Neural progenitor cell (in vitro differentiated cells): ENCODE data around the gene PGAP6. TPM values are rescaled to one million over a fixed set of nuclear protein-coding genes. Genes with fewer than 3 reads are reported as not detected.
"Not testable (repeated sequence)": the region's sequence is repeated elsewhere in the genome, so short reads cannot be mapped to it uniquely, and the experiment has no call there.

Experiments
- DNase-seq: peaks from one replicate; pipeline ENCODE4 v3.0.0-alpha.2; 2016; ENCODE audit warnings: low spot score
- H2AFZ ChIP-seq: fragments of 200-600 bp; sonication (generic); replicated peaks from 2 replicates; pipeline ENCODE4 v1.6.1; 2016; ENCODE audit warnings: antibody characterized with exemption
- H3F3A ChIP-seq: fragments of 200-600 bp; sonication (generic); 2 replicates; pipeline ENCODE4 v1.6.1; 2016; ENCODE audit warnings: antibody characterized with exemption, low read depth
- H3K27ac ChIP-seq: fragments of 200-600 bp; sonication (generic); 2 replicates; pipeline ENCODE4 v1.5.1; 2016; ENCODE audit warnings: mild to moderate bottlenecking
- H3K27me3 ChIP-seq: fragments of 200-600 bp; sonication (generic); 2 replicates; pipeline ENCODE4 v1.6.1; 2016; ENCODE audit warnings: mild to moderate bottlenecking, moderate library complexity
- H3K36me3 ChIP-seq: fragments of 200-600 bp; sonication (generic); 2 replicates; pipeline ENCODE4 v1.5.1; 2016
- H3K4me1 ChIP-seq: fragments of 200-600 bp; sonication (generic); 2 replicates; pipeline ENCODE4 v1.6.1; 2016; ENCODE audit warnings: mixed run types
- H3K4me2 ChIP-seq: fragments of 200-600 bp; sonication (generic); 2 replicates; pipeline ENCODE4 v1.6.1; 2016
- H3K4me3 ChIP-seq: fragments of 200-600 bp; sonication (generic); 2 replicates; pipeline ENCODE4 v1.5.1; 2016
- H3K79me2 ChIP-seq: fragments of 200-600 bp; sonication (generic); 2 replicates; pipeline ENCODE4 v1.6.1; 2016; ENCODE audit warnings: low read depth
- H3K9ac ChIP-seq: fragments of 200-600 bp; sonication (generic); 2 replicates; pipeline ENCODE4 v1.6.1; 2016
- H3K9me3 ChIP-seq: fragments of 200-600 bp; sonication (generic); 2 replicates; pipeline ENCODE4 v1.5.1; 2016; ENCODE audit warnings: low read depth
- H4K20me1 ChIP-seq: fragments of 200-600 bp; sonication (generic); 2 replicates; pipeline ENCODE4 v1.6.1; 2016; ENCODE audit warnings: low read depth
- H3K27ac Mint-ChIP-seq: 3 replicates; pipeline ENCODE4 v1.8.0; 2021; ENCODE audit warnings: mixed read lengths
- H3K27me3 Mint-ChIP-seq: 2 replicates; pipeline ENCODE4 v1.8.0; 2022; ENCODE audit warnings: low read depth, mild to moderate bottlenecking, inconsistent platforms, moderate library complexity, mixed read lengths; ENCODE audit not compliant: insufficient read depth
- H3K36me3 Mint-ChIP-seq: 3 replicates; pipeline ENCODE4 v1.8.0; 2021; ENCODE audit warnings: mixed read lengths
- H3K4me1 Mint-ChIP-seq: 3 replicates; pipeline ENCODE4 v1.8.0; 2021; ENCODE audit warnings: mixed read lengths
- H3K4me3 Mint-ChIP-seq: 3 replicates; pipeline ENCODE4 v1.8.0; 2021; ENCODE audit warnings: mild to moderate bottlenecking, moderate library complexity, mixed read lengths
- H3K9me3 Mint-ChIP-seq: 3 replicates; pipeline ENCODE4 v1.8.0; 2020; ENCODE audit warnings: mixed read lengths
- EZH2 ChIP-seq: fragments of 200-600 bp; sonication (generic); IDR thresholded peaks from 2 replicates; pipeline ENCODE4 v1.6.1; 2017; ENCODE audit warnings: antibody characterized with exemption, mild to moderate bottlenecking, moderate library complexity
- EZH2phosphoT487 ChIP-seq: fragments of 200-600 bp; sonication (generic); IDR thresholded peaks from 2 replicates; pipeline ENCODE4 v1.6.1; 2017; ENCODE audit warnings: antibody characterized with exemption
- total RNA-seq: library from RNA; depleted of rRNA; stranded (reverse); fragments of >200 nt; gene quantifications from 2 replicates; pipeline ENCODE4 v1.2.3, GENCODE V29; 2015; ENCODE audit warnings: low replicate concordance
- TF ChIP-seq, protein P1 (sequence below): fragments of 200-600 bp; sonication (generic); IDR thresholded peaks from 2 replicates; pipeline ENCODE4 v1.5.1; 2017; ENCODE audit warnings: antibody characterized with exemption, mild to moderate bottlenecking

PGAP6 gene
- total RNA-seq, 1 donor from 2014 or later = 16.7 TPM

DNA sequence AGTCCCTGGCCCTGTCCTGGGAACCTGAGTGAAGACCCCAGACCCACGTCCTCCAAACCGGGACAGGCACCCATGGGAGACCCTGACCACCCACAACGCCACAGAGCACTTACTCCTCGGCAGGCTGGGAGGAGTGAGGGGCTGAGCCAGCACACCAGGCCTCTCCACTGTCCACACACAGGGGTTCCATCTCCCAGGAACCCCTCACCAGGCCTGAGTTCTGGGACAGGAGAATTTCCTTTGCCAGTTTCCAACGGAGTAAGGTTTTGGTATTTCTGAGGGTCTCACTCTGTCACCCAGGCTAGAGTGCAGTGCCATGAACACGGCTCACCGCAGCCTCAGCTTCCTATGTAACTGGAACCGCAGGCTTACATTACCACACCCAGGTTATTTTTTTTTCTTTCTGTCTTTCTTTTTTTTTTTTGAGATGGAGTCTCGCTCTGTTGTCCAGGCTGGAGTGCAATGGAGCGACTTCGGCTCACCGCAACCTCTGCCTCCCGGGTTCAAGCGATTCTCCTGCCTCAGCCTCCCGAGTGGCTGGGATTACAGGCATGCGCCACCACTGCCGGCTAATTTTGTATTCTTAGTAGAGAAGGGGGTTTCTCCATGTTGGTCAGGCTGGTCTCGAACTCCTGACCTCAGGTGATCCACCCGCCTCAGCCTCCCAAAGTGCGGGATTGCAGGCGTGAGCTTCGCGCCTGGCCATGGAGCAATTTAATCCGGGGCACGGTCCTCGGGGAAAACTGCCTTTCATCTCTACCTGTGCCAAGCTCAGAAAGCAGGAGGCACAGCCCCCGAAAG, 1.6 kb downstream of the PGAP6 start:
- H3K79me2 ChIP-seq = peaks cover 23% of the 10 kb centered on the region
- peaks cover 41% of the 10 kb centered on the region for H3F3A ChIP-seq
- Mint-ChIP-seq H3K4me3 (peak overlapping the region; percentile 86), H3K4me1 (peaks cover 27% of the 10 kb centered on the region), H3K27ac (no peak overlapping the region), H3K9me3 (no peaks in the 10 kb centered on the region), H3K36me3 (no peaks in the 10 kb centered on the region), H3K27me3 (peaks cover 13% of the 10 kb centered on the region)
- H2AFZ ChIP-seq = no peak overlapping the region
- peaks cover 30% of the 10 kb centered on the region for H3K4me1 ChIP-seq
- H3K4me3 ChIP-seq = peak overlapping the region; percentile 69
- H3K4me2 ChIP-seq = peak overlapping the region; percentile 99
- no peaks in the 10 kb centered on the region for H3K9me3 ChIP-seq
- H4K20me1 ChIP-seq = peaks cover 50% of the 10 kb centered on the region
- H3K27me3 ChIP-seq = peaks cover 27% of the 10 kb centered on the region
- no peaks in the 10 kb centered on the region for H3K36me3 ChIP-seq
- TF ChIP-seq EZH2 = no peak
- TF ChIP-seq, protein P1, sequence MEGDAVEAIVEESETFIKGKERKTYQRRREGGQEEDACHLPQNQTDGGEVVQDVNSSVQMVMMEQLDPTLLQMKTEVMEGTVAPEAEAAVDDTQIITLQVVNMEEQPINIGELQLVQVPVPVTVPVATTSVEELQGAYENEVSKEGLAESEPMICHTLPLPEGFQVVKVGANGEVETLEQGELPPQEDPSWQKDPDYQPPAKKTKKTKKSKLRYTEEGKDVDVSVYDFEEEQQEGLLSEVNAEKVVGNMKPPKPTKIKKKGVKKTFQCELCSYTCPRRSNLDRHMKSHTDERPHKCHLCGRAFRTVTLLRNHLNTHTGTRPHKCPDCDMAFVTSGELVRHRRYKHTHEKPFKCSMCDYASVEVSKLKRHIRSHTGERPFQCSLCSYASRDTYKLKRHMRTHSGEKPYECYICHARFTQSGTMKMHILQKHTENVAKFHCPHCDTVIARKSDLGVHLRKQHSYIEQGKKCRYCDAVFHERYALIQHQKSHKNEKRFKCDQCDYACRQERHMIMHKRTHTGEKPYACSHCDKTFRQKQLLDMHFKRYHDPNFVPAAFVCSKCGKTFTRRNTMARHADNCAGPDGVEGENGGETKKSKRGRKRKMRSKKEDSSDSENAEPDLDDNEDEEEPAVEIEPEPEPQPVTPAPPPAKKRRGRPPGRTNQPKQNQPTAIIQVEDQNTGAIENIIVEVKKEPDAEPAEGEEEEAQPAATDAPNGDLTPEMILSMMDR = no peak
- no peak for TF ChIP-seq EZH2phosphoT487
- no peak for DNase-seq
- peak overlapping the region; percentile 77 for H3K9ac ChIP-seq
- no peak overlapping the region for H3K27ac ChIP-seq

DNA sequence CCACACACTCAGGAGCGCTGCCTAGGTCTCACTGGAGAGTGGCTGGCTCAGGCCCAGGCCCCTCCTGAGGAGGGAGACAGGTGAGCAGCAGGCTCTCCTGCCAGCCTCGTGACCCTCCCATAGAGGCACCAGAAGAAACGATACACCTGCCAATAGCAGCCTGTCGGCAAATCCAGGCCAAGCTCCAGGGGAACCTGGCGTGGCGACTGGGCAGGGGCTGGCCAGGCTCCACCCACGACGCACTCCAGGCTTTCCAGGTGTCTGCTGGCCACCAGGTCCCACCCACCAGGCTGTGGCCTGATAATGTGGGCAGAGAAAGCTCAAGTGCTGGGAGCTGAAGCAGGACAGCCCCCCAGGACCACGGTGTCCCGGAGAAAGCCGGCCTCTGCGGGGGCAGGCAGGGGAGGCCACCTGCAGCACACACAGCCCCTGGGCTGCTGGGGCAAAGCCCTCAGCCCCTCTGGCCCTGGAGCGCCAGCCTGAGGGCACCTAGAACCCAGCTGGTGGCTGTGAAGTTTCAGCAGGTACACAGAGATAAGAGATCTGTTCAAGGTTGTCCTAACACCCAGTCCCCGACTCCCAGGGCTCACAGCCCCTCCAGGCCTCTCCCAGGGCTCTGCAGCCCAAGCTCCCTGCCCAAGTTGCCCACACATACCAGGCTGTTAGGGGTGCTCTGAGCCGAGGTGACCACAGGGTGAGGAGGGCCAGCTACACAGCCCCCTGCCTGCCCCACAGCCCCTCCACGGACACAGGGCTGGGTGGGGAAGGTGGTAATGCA, 2.4 kb downstream of the PGAP6 start:
- Histone ChIP-seq H3K4me2 (peak overlapping the region; percentile 31), H3K4me1 (peaks cover 30% of the 10 kb centered on the region), H3K4me3 (no peak overlapping the region), H3K27me3 (peaks cover 26% of the 10 kb centered on the region), H3F3A (peaks cover 35% of the 10 kb centered on the region), H3K27ac (no peak overlapping the region), H3K79me2 (peaks cover 23% of the 10 kb centered on the region), H2AFZ (no peak overlapping the region), H4K20me1 (peaks cover 50% of the 10 kb centered on the region), H3K36me3 (no peaks in the 10 kb centered on the region), H3K9me3 (no peaks in the 10 kb centered on the region), H3K9ac (no peak overlapping the region)
- no peak for DNase-seq
- Mint-ChIP-seq H3K36me3 (no peaks in the 10 kb centered on the region), H3K4me1 (peaks cover 27% of the 10 kb centered on the region), H3K27me3 (peaks cover 13% of the 10 kb centered on the region), H3K27ac (no peak overlapping the region), H3K9me3 (no peaks in the 10 kb centered on the region), H3K4me3 (peak overlapping the region; percentile 86)
- TF ChIP-seq EZH2phosphoT487 (no peak), EZH2 (no peak)
- TF ChIP-seq, protein P1 = no peak

DNA sequence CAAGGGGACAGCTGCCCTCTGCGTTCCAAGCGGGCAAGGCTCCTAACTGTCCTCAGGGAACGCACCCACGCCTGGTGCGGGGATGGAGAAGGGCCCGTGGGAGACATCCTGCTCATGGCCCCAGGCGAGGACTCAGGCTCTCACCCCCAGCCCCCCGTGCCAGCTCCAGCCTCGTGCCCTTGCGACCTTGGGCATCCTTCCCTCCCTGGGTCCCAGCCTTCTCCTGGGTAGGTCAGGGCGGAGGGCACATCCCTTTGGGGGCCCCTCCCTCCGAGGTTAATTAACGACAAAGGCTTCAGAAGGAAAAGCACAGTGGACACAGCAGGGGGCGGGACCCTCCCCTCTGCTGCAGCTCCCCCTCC, 3.0 kb downstream of the PGAP6 start:
- DNase-seq = no peak
- Mint-ChIP-seq H3K4me3 (peak overlapping the region; percentile 38), H3K27me3 (peaks cover 13% of the 10 kb centered on the region), H3K9me3 (no peaks in the 10 kb centered on the region), H3K4me1 (peaks cover 21% of the 10 kb centered on the region), H3K36me3 (no peaks in the 10 kb centered on the region), H3K27ac (no peak overlapping the region)
- H2AFZ ChIP-seq = no peak overlapping the region
- H4K20me1 ChIP-seq = peaks cover 45% of the 10 kb centered on the region
- H3K36me3 ChIP-seq = no peaks in the 10 kb centered on the region
- no peak overlapping the region for H3K27ac ChIP-seq
- H3F3A ChIP-seq = peaks cover 30% of the 10 kb centered on the region
- peaks cover 27% of the 10 kb centered on the region for H3K4me1 ChIP-seq
- no peaks in the 10 kb centered on the region for H3K9me3 ChIP-seq
- H3K4me2 ChIP-seq = peak overlapping the region; percentile 31
- H3K9ac ChIP-seq = no peak overlapping the region
- TF ChIP-seq EZH2phosphoT487 (no peak), EZH2 (no peak)
- TF ChIP-seq, protein P1 = no peak
- no peak overlapping the region for H3K4me3 ChIP-seq
- peaks cover 23% of the 10 kb centered on the region for H3K79me2 ChIP-seq
- H3K27me3 ChIP-seq = peaks cover 20% of the 10 kb centered on the region

DNA sequence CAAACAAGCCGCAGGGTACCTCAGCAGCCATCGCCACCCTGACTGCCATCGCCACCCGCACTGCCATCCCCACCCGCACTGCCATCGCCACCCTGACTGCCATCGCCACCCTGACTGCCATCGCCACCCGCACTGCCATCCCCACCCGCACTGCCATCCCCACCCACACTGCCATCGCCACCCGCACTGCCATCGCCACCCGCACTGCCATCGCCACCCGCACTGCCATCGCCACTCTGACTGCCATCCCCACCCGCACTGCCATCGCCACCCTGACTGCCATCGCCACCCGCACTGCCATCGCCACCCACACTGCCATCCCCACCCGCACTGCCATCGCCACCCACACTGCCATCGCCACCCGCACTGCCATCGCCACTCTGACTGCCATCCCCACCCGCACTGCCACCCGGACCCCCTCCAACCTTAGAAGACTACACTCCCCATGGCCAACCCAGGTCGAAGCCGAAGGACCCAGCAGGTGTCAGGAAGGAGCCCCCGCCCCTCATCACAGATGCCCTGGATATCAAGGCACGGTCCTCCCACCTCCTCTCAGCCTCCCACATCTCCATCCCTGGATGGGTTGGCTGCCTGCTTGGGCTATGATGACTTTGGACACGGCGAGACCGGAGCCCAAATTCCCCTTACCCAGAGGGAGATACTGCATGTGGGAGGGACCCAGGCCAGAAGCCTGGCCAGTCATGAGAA, 3.5 kb downstream of the PGAP6 start:
- H3K36me3 ChIP-seq, H3K27ac ChIP-seq, H3K4me3 ChIP-seq, H3K4me2 ChIP-seq, DNase-seq, H2AFZ ChIP-seq, H3K9me3 ChIP-seq, H3K27ac Mint-ChIP-seq, H3K36me3 Mint-ChIP-seq, H3K9me3 Mint-ChIP-seq, H3K9ac ChIP-seq: not testable (repeated sequence)
- H3K4me1 Mint-ChIP-seq = peaks cover 16% of the 10 kb centered on the region
- peak overlapping the region; percentile 38 for H3K4me3 Mint-ChIP-seq
- peaks cover 24% of the 10 kb centered on the region for H3F3A ChIP-seq
- peaks cover 42% of the 10 kb centered on the region for H4K20me1 ChIP-seq
- H3K79me2 ChIP-seq = peaks cover 23% of the 10 kb centered on the region
- peaks cover 21% of the 10 kb centered on the region for H3K4me1 ChIP-seq
- H3K27me3 ChIP-seq = peaks cover 15% of the 10 kb centered on the region
- H3K27me3 Mint-ChIP-seq = peaks cover 12% of the 10 kb centered on the region
